ENCODE measurements around the gene PLPPR3. TPM values are rescaled to one million over a fixed set of nuclear protein-coding genes. Genes with fewer than 3 reads are reported as not detected.

The PLPPR3 gene
- total RNA-seq, 1 experiment from 2014 or later = not detected

DNA sequence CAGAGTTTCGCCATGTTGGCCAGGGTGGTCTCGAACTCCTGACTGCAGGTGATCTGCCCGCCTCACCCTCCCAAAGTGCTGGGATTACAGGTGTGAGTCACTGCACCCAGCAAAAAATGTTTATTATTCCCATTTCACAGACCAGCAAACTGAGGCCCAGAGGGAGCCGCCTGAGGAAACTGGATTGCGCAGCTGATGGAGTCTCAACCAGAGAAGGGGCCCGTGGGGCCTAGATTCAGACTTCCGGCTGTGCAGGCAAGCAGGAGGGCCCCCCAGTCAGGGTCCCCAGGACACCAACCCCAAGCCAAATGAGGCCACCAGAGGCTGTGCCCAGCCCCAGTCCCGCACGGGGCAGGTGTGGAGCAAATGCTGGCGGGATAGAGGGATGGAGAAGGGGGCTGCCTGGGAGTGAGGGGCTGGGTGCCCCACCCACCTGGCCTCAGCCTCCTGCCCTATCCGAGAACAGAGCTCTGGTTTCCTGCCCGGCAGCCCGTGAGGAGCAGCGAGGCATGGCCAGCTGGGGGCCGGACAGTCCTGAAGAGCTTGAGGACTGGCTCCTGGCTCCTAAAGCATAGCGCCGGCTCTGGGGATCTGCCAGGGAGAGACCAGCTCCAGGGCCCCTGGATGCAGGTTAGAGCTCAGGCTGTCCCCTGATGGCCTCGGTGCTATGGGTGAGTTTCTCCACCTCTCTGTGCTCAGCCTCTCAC lies 48.9 kb downstream of the PLPPR3 start:
- DNase-seq (ENCODE audit: low read depth) = no peak

GRCh38 chr19:772063-772462 lies 49.7 kb downstream of the PLPPR3 start:
- no peak for DNase-seq (ENCODE audit: low read depth)

DNA sequence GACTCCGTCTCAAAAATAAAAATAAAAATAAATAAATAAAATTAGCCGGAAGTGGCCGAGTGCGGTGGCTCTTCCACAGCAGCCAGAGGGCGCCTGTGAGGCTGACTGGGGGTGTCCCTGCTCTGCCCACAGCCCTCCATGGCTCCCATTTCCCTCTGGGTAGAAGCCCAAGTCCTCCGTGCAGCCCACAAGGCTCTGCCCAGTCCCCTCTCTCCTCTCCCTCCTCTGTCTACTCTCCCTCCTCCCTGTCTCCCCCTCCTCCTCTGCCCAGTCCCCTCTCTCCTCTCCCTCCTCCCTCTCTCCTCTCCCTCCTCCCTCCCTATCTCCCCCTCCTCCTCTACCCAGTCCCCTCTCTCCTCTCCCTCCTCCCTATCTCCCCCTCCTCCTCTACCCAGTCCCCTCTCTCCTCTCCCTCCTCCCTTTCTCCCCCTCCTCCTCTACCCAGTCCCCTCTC lies 50.4 kb downstream of the PLPPR3 start:
- DNase-seq (ENCODE audit: low read depth) = peak; percentile 52

DNA sequence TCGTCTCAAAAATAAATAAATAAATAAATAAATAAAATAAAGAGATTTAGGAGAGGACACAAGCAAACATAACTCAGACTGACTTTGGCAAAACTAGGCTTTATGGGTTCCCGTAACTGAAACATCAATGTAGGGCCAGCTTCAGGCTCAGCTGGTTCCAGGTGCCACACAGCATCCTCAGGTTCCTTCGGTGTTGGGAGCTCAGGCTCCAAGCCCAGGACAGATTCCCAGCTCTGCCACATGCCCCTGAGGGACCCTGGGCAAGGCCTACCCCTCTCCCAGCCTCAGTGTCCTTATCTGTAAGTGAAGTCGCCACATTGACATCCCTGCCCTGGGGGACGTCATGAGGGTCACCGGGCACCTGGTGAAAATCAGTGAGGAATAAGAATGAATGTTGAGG lies 52.1 kb downstream of the PLPPR3 start:
- DNase-seq (ENCODE audit: low read depth) = no peak

GRCh38 chr19:768424-768823 lies 53.3 kb downstream of the PLPPR3 start:
- peak; percentile 72 for DNase-seq (ENCODE audit: low read depth)

- DNase-seq (ENCODE audit: low read depth) = no peak
Observed at GRCh38 chr19:765179-765738, 56.5 kb downstream of the PLPPR3 start.

GRCh38 chr19:764301-764700 lies 57.5 kb downstream of the PLPPR3 start:
- no peak for DNase-seq (ENCODE audit: low read depth)

DNA sequence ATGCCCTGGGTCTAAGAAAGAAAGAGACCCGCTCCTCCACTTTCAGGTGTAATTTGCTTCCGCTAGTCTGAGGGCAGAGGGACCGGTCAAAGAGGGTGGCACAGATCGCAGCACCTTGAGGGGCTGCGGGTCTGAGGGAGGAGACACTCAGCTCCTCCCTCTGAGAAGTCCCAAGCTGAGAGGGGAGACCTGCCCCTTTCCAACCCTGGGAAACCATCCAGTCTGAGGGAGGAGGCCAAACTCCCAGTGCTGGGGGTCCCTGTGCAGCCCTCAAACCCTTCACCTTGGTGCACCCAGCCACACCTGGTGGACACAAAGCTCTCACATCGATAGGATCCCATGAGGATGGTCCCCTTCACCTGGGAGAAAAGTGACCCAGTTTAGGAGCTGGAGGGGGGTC lies 57.9 kb downstream of the PLPPR3 start:
- DNase-seq (ENCODE audit: low read depth) = no peak

DNA sequence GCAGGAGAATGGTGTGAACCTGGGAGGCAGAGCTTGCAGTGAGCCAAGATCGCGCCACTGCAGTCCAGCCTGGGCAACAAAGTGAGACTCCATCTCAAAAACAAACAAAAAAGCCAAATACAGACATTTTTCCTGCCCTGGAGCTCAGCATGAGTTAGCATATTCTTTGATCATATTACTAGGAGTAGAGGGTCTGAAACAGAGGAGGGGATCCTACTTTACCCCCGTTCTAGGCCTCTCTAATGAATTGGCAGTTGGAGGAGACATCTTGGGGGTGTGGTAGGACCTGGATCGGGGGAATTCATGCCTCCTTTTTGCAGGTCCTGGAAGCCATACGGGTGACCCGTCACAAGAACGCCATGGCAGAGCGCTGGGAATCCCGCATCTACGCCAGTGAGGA lies 58.6 kb downstream of the PLPPR3 start:
- DNase-seq (ENCODE audit: low read depth) = no peak

Other genes starting within 250 kb of the PLPPR3 start
- gene BSG, start 249.4 kb downstream of the PLPPR3 start, total RNA-seq (2014; rRNA removed) = 746 and 758 TPM in 2 replicates
- 1.4 and 1.9 TPM in 2 replicates for gene HCN2, start 232.1 kb downstream of the PLPPR3 start, total RNA-seq (2014; rRNA removed)
- gene POLRMT, start 188.4 kb downstream of the PLPPR3 start, total RNA-seq (2014; rRNA removed) = 42.4 and 44.4 TPM in 2 replicates
- gene FGF22, start 182.1 kb downstream of the PLPPR3 start, total RNA-seq (2014; rRNA removed) = not detected in 2 replicates
- 73.6 and 88.4 TPM in 2 replicates for gene RNF126, start 158.7 kb downstream of the PLPPR3 start, total RNA-seq (2014; rRNA removed)
- 125 and 217 TPM in 2 replicates for gene FSTL3, start 145.6 kb downstream of the PLPPR3 start, total RNA-seq (2014; rRNA removed)
- gene PRSS57, start 126.5 kb downstream of the PLPPR3 start, total RNA-seq (2014; rRNA removed) = not detected in 2 replicates
- 2.2 and 2.3 TPM in 2 replicates for gene PALM, start 113.0 kb downstream of the PLPPR3 start, total RNA-seq (2014; rRNA removed)
- 0.46 and 0.58 TPM in 2 replicates for gene MISP, start 70.8 kb downstream of the PLPPR3 start, total RNA-seq (2014; rRNA removed)
- gene PTBP1, start 24.5 kb downstream of the PLPPR3 start, total RNA-seq (2014; rRNA removed) = 425 and 475 TPM in 2 replicates
- not detected in 2 replicates for gene AZU1, start 5.9 kb upstream of the PLPPR3 start, total RNA-seq (2014; rRNA removed)
- not detected in 2 replicates for gene PRTN3, start 19.0 kb upstream of the PLPPR3 start, total RNA-seq (2014; rRNA removed)
- gene ELANE, start 30.3 kb upstream of the PLPPR3 start, total RNA-seq (2014; rRNA removed) = 0.11 TPM in 1 of 2 replicates, not detected in the other
- gene CFD, start 37.7 kb upstream of the PLPPR3 start, total RNA-seq (2014; rRNA removed) = 0.38 TPM in 1 of 2 replicates, not detected in the other
- gene MED16, start 71.2 kb upstream of the PLPPR3 start, total RNA-seq (2014; rRNA removed) = 36.3 and 38.7 TPM in 2 replicates
- gene RNU6-9, start 71.5 kb upstream of the PLPPR3 start, total RNA-seq (2014; rRNA removed) = not detected in 2 replicates
- 40.3 and 42.7 TPM in 2 replicates for gene R3HDM4, start 91.3 kb upstream of the PLPPR3 start, total RNA-seq (2014; rRNA removed)
- gene KISS1R, start 95.4 kb upstream of the PLPPR3 start, total RNA-seq (2014; rRNA removed) = not detected in 2 replicates
- 3.1 and 3.4 TPM in 2 replicates for gene ARID3A, start 104.1 kb upstream of the PLPPR3 start, total RNA-seq (2014; rRNA removed)
- gene WDR18, start 162.4 kb upstream of the PLPPR3 start, total RNA-seq (2014; rRNA removed) = 44.2 and 53.6 TPM in 2 replicates
- 0.11 and 0.19 TPM in 2 replicates for gene GRIN3B, start 178.5 kb upstream of the PLPPR3 start, total RNA-seq (2014; rRNA removed)
- 154 and 176 TPM in 2 replicates for gene TMEM259, start 199.2 kb upstream of the PLPPR3 start, total RNA-seq (2014; rRNA removed)
- gene RNU6-2, start 199.6 kb upstream of the PLPPR3 start, total RNA-seq (2014; rRNA removed) = not detected in 2 replicates
- 130 and 145 TPM in 2 replicates for gene CNN2, start 204.7 kb upstream of the PLPPR3 start, total RNA-seq (2014; rRNA removed)
- 18.1 and 21.5 TPM in 2 replicates for gene ABCA7, start 218.2 kb upstream of the PLPPR3 start, total RNA-seq (2014; rRNA removed)
- 0.13 and 0.57 TPM in 2 replicates for gene ARHGAP45, start 245.2 kb upstream of the PLPPR3 start, total RNA-seq (2014; rRNA removed)

Data from LHCN-M2 (cell line).